ENCODE measurements around the gene WDR64.
"Not testable (repeated sequence)": the region's sequence is repeated elsewhere in the genome, so short reads cannot be mapped to it uniquely, and the experiment has no call there.

Gene WDR64

DNA sequence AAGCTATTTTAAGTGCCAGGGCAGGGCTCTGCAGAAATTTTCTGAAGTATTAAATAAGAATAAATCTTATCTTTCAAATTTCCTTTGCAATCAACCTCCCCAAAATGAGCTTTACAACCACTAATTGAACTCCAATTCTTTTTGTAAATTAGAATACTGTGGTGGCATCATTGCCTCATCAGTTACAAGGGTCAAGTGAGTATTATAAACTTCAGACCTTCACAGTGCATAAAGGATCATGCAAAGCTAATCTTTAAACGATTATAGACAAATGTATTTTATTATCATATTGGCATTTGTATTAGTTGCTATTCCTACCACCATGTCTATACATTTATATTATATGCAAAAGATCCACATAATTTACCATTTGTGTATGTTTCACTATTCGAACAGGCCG lies 19.1 kb upstream of the WDR64 start:
- DNase-seq, result no peak

GRCh38 chr1:241635556-241636152 lies 16.4 kb upstream of the WDR64 start:
- no peak for DNase-seq

DNA sequence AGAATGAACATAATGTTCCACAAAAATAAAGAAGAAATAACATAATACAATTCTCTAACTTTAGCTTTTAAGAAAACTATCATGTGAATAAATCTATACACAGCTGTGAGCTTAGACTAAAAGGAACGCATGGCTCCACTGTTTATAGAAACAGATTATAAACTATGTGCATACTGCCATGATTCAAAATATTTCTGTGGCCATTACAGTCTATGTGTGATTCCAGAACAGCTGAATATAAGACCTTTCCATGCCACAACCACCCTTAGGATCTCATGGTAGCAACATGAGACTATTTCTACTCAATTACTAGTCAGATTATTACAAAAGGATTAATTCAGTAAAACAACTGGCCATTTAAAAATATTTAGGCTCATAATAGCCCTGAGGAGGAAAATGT lies 15.8 kb upstream of the WDR64 start:
- DNase-seq, result no peak

DNA sequence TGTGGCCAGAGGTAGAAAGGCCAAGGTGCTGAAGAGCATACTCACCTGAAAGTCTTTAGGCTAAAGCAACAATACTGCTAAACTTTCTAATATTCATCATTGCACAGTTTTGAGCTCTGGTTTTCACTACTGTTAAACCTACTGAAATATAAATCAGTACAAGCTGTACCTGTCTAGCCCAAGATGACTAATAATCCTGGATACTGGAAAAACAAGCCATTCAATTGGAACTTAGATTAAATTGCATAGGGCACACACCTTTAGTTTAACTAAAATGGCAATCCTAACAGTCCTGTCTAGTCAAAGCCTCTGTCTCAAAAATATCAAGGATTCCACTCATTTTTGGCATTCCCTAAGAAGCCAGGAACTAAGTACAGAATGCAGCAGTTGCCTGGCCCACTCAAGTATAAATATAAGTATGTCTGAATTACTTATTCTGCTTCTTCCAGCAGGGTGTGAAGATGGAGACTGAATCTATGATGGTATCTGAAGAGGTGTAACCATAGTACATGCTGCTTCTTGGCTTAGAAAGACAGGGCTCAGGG lies 15.0 kb upstream of the WDR64 start:
- DNase-seq, result no peak

- DNase-seq, result no peak
Observed at GRCh38 chr1:241637604-241638003, 14.5 kb upstream of the WDR64 start.

- no peak for DNase-seq
Observed at GRCh38 chr1:241638099-241638682, 13.9 kb upstream of the WDR64 start.

DNA sequence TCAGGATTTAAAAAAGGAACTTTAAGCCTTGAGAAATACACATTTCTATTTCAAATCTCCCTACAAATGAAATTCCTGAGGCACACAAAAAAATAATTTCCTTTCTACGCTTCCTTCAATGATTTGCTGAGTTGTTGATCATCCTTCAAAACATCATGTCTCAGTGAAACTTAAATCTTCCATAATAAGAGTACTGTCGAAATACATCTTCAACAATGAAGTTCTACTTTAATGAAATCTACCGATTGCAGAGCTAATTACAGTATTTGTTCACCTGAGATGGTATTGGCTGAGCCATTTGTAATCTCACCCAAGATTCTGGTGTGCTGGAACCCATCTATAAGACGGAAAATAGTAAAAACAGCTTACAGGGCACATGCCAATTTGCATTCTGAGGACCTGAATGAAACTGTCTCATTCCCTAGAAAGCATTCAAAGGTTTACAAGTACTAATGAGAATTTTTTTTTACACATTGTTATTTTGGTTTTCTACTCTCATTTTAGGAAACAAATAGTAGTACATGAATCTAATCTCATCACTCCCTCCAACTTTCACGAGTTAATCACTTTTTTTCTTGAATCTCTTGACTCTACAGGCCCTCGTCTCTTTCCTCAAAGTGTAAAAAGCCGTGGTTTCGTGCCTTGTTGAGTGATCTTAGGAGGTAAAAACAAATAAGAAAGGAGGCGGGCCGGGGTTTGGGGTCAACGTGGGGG lies 13.0 kb upstream of the WDR64 start:
- no peak for DNase-seq

- no peak for DNase-seq
Observed at GRCh38 chr1:241639623-241640148, 12.4 kb upstream of the WDR64 start.

GRCh38 chr1:241640149-241640866 lies 11.8 kb upstream of the WDR64 start, which contains the start of the genes CHML and OPN3:
CHML (minus strand) TSS chr1:241640369; CDS start chr1:241635766, 4,603 bp downstream.
OPN3 (minus strand) TSS chr1:241640369; CDS start chr1:241640254, 115 bp downstream.
- DNase-seq, result peak; percentile 90

DNA sequence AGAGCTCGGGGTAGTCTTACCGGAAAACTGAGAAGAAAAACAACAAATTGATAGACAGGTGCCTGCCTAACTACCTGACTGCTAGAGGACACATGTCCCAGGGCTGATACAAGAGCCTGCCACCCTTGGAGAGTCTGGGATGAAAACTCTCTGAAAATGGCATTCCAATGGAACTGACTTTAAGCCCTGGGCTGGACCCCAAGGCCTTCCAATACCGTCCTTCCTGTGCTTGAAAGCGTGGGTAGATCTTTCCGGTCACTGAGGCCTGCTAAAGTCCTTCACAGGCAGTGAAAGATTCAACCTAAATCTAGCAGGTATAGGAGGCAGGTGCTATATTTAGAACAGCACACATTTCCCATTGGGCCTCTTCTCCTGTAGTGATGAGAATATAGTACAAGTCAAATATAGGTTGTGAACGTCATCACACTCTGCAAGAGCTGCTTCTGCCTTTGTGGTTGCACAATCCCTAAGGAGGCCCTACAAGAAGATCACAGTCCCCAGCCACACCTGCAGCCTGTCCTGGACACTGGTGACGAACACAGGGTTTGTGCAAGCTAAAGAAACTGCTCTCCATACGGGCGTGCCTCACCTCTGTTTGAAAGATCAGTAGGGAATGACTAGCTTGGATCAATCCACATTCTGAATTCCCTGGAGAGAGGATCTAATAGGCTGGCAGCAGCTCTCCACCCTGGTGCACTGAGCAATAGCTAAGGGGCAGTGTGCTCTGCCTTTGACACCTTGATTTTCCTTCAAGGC lies 11.0 kb upstream of the WDR64 start:
- DNase-seq, result no peak

- no peak for DNase-seq
Observed at GRCh38 chr1:241641773-241642592, 10.1 kb upstream of the WDR64 start.

GRCh38 chr1:241642593-241642944 lies 9.5 kb upstream of the WDR64 start:
- DNase-seq, result no peak

DNA sequence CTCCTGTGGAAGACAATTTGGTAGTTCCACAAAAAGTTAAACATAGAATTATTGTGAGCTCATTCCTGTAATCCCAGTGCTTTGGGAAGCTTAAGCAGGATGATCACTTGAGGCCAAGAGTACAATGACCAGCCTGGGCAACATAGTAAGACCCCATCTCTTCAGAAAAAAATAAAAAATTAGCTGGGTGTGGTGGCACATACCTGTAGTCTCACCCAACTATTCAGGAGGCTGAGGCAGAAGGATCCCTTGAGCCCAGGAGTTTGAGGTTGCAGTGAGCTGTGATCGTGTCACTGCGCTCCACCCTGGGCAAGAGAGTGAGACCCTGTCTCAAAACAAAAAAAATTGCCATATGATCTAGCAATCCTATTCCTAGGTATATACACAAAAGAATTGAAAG lies 7.8 kb upstream of the WDR64 start:
- DNase-seq, result no peak

GRCh38 chr1:241645199-241645598 lies 6.9 kb upstream of the WDR64 start:
- no peak for DNase-seq

- no peak for DNase-seq
Observed at GRCh38 chr1:241646201-241646600, 5.9 kb upstream of the WDR64 start.

- no peak for DNase-seq
Observed at GRCh38 chr1:241647658-241648057, 4.4 kb upstream of the WDR64 start.

DNA sequence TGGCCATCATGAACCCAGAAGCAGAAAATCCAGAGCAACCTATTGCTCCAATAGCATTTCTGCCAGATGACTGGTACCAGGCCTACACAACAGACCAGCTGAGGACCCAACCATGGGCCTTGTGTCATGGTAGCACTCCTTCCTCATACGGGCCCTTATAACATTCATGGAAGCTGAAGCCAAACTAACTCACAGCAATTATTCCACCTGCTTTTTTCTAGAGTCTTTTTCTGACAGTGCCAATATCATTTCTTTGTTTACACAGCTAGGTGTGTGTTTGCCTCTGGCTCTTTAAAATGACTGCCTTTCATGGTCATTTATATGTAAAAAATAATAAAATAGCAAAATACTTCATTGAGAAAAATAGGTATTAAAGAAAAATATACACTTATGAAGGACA lies 3.9 kb upstream of the WDR64 start:
- no peak for DNase-seq

GRCh38 chr1:241654019-241654418 lies 1.9 kb downstream of the WDR64 start:
- no peak for DNase-seq

DNA sequence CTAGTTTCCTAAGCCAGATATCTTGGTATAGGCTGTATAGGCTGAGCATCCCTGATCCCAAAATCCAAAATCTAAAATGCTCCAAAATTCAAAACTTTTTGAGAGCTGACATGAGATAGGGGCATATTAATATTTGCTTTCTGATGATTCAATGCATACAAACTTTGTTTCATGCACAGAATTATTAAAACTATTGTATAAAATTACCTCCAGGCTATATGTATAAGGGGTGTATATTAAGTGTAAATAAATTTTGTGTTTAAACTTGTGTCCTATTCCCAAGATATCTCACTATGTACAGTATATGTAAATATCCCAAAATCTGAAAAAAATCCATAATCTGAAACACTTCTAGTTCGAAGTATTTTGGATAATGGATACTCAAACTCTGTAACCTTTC lies 2.6 kb downstream of the WDR64 start:
- no peak for DNase-seq

- no peak for DNase-seq
Observed at GRCh38 chr1:241658081-241658793, 6.2 kb downstream of the WDR64 start.

DNA sequence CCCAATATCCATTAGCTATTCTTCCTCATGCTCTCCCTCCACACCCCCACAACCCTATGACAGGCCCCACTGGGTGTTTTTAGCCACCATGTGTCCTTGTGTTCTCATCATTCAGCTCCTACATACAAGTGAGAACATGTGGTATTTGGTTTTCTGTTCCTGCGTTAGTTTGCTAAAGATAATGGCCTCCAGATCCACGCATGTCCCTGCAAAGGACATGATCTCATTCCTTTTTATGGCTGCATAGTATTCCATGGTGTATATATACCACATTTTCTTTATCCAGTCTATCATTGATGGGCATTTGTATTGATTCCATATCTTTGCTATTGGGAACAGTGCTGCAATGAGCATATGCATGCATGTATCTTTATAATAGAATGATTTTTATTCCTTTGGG lies 6.9 kb downstream of the WDR64 start:
- not testable (repeated sequence) for DNase-seq

Measured in CD4-positive, alpha-beta T cell treated with Interleukin-4 for 4 hours (primary cell).